ENCODE results near the gene RELCH. TPM values are rescaled to one million over a fixed set of nuclear protein-coding genes. Genes with fewer than 3 reads are reported as not detected.

RELCH gene
- total RNA-seq, 1 donor from 2014 or later, result 26.6 TPM

- H3K79me2 ChIP-seq (ENCODE audit: insufficient read depth, low read length), result no peaks in the 10 kb centered on the region
- H3K4me1 ChIP-seq (ENCODE audit: insufficient read depth, low read length), result no peaks in the 10 kb centered on the region
- no peak overlapping the region for H3K27ac ChIP-seq (ENCODE audit: low read depth, low read length)
- no peak overlapping the region for H2AFZ ChIP-seq (ENCODE audit: low read depth, low read length)
- no peak for FAIRE-seq
- Mint-ChIP-seq H3K4me3 (ENCODE audit: unreplicated experiment) (no peak overlapping the region), H3K4me1 (ENCODE audit: low read depth, unreplicated experiment) (no peaks in the 10 kb centered on the region), H3K36me3 (ENCODE audit: low read depth, unreplicated experiment) (peaks cover 6% of the 10 kb centered on the region), H3K27me3 (ENCODE audit: low read depth, unreplicated experiment) (no peaks in the 10 kb centered on the region), H3K9me3 (ENCODE audit: unreplicated experiment) (no peaks in the 10 kb centered on the region), H3K27ac (ENCODE audit: unreplicated experiment) (no peak overlapping the region)
- DNase-seq (ENCODE audit: low read depth), result no peak
- peaks cover 10% of the 10 kb centered on the region for H3K36me3 ChIP-seq (ENCODE audit: insufficient read depth, low read length)
- no peaks in the 10 kb centered on the region for H4K20me1 ChIP-seq (ENCODE audit: insufficient read depth, low read length)
- TF ChIP-seq, protein P1, sequence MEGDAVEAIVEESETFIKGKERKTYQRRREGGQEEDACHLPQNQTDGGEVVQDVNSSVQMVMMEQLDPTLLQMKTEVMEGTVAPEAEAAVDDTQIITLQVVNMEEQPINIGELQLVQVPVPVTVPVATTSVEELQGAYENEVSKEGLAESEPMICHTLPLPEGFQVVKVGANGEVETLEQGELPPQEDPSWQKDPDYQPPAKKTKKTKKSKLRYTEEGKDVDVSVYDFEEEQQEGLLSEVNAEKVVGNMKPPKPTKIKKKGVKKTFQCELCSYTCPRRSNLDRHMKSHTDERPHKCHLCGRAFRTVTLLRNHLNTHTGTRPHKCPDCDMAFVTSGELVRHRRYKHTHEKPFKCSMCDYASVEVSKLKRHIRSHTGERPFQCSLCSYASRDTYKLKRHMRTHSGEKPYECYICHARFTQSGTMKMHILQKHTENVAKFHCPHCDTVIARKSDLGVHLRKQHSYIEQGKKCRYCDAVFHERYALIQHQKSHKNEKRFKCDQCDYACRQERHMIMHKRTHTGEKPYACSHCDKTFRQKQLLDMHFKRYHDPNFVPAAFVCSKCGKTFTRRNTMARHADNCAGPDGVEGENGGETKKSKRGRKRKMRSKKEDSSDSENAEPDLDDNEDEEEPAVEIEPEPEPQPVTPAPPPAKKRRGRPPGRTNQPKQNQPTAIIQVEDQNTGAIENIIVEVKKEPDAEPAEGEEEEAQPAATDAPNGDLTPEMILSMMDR (IDR thresholded peaks at IDR 0.05; ENCODE audit: insufficient read depth, low read depth, low read length), result no peak
- no peak for TF ChIP-seq EZH2 (IDR thresholded peaks at IDR 0.05; ENCODE audit: insufficient read depth, low read length)
- H3K9me3 ChIP-seq (ENCODE audit: insufficient read depth, low read depth, low read length), result no peaks in the 10 kb centered on the region
- H3K4me2 ChIP-seq (ENCODE audit: low read length), result no peak overlapping the region
- no peaks in the 10 kb centered on the region for H3K27me3 ChIP-seq (ENCODE audit: insufficient read depth, low read length)
- H3K9ac ChIP-seq (ENCODE audit: low read length), result no peak overlapping the region
- no peak overlapping the region for H3K4me3 ChIP-seq (ENCODE audit: insufficient read depth, low read depth, low read length)
These were observed 52.4 kb downstream of the RELCH start for GRCh38 chr18:62239475-62239874.

GRCh38 chr18:62242955-62243354 is 55.9 kb downstream of the RELCH start:
- FAIRE-seq, result no peak
- H3K4me1 Mint-ChIP-seq (ENCODE audit: low read depth, unreplicated experiment), result no peaks in the 10 kb centered on the region
- peaks cover 13% of the 10 kb centered on the region for H3K36me3 ChIP-seq (ENCODE audit: insufficient read depth, low read length)
- no peak overlapping the region for H2AFZ ChIP-seq (ENCODE audit: low read depth, low read length)
- no peak for DNase-seq (ENCODE audit: low read depth)
- H3K9me3 ChIP-seq (ENCODE audit: insufficient read depth, low read depth, low read length), result no peaks in the 10 kb centered on the region
- H3K9ac ChIP-seq (ENCODE audit: low read length), result no peak overlapping the region
- no peaks in the 10 kb centered on the region for H4K20me1 ChIP-seq (ENCODE audit: insufficient read depth, low read length)
- no peak overlapping the region for H3K4me3 ChIP-seq (ENCODE audit: insufficient read depth, low read depth, low read length)
- H3K27ac ChIP-seq (ENCODE audit: low read depth, low read length), result no peak overlapping the region
- H3K79me2 ChIP-seq (ENCODE audit: insufficient read depth, low read length), result no peaks in the 10 kb centered on the region
- no peaks in the 10 kb centered on the region for H3K9me3 Mint-ChIP-seq (ENCODE audit: unreplicated experiment)
- H3K27ac Mint-ChIP-seq (ENCODE audit: unreplicated experiment), result no peak overlapping the region
- peaks cover 2% of the 10 kb centered on the region for H3K36me3 Mint-ChIP-seq (ENCODE audit: low read depth, unreplicated experiment)
- no peaks in the 10 kb centered on the region for H3K4me1 ChIP-seq (ENCODE audit: insufficient read depth, low read length)
- no peak for TF ChIP-seq EZH2 (IDR thresholded peaks at IDR 0.05; ENCODE audit: insufficient read depth, low read length)
- TF ChIP-seq, protein P1 (IDR thresholded peaks at IDR 0.05; ENCODE audit: insufficient read depth, low read depth, low read length), result no peak
- no peak overlapping the region for H3K4me3 Mint-ChIP-seq (ENCODE audit: unreplicated experiment)
- no peaks in the 10 kb centered on the region for H3K27me3 ChIP-seq (ENCODE audit: insufficient read depth, low read length)
- no peaks in the 10 kb centered on the region for H3K27me3 Mint-ChIP-seq (ENCODE audit: low read depth, unreplicated experiment)
- no peak overlapping the region for H3K4me2 ChIP-seq (ENCODE audit: low read length)

GRCh38 chr18:62245177-62245576 is 58.1 kb downstream of the RELCH start:
- Mint-ChIP-seq H3K4me1 (ENCODE audit: low read depth, unreplicated experiment) (no peaks in the 10 kb centered on the region), H3K36me3 (ENCODE audit: low read depth, unreplicated experiment) (peaks cover 2% of the 10 kb centered on the region), H3K4me3 (ENCODE audit: unreplicated experiment) (no peak overlapping the region), H3K9me3 (ENCODE audit: unreplicated experiment) (no peaks in the 10 kb centered on the region), H3K27me3 (ENCODE audit: low read depth, unreplicated experiment) (no peaks in the 10 kb centered on the region), H3K27ac (ENCODE audit: unreplicated experiment) (no peak overlapping the region)
- FAIRE-seq, result no peak
- H3K79me2 ChIP-seq (ENCODE audit: insufficient read depth, low read length), result no peaks in the 10 kb centered on the region
- no peak overlapping the region for H3K4me2 ChIP-seq (ENCODE audit: low read length)
- no peaks in the 10 kb centered on the region for H3K27me3 ChIP-seq (ENCODE audit: insufficient read depth, low read length)
- H3K9me3 ChIP-seq (ENCODE audit: insufficient read depth, low read depth, low read length), result no peaks in the 10 kb centered on the region
- H3K27ac ChIP-seq (ENCODE audit: low read depth, low read length), result no peak overlapping the region
- no peak overlapping the region for H3K4me3 ChIP-seq (ENCODE audit: insufficient read depth, low read depth, low read length)
- TF ChIP-seq EZH2 (IDR thresholded peaks at IDR 0.05; ENCODE audit: insufficient read depth, low read length), result no peak
- TF ChIP-seq, protein P1 (IDR thresholded peaks at IDR 0.05; ENCODE audit: insufficient read depth, low read depth, low read length), result no peak
- peaks cover 9% of the 10 kb centered on the region for H3K36me3 ChIP-seq (ENCODE audit: insufficient read depth, low read length)
- H2AFZ ChIP-seq (ENCODE audit: low read depth, low read length), result no peak overlapping the region
- H3K9ac ChIP-seq (ENCODE audit: low read length), result no peak overlapping the region
- no peaks in the 10 kb centered on the region for H4K20me1 ChIP-seq (ENCODE audit: insufficient read depth, low read length)
- no peak for DNase-seq (ENCODE audit: low read depth)
- H3K4me1 ChIP-seq (ENCODE audit: insufficient read depth, low read length), result no peaks in the 10 kb centered on the region

All from astrocyte (in vitro differentiated cells and primary cell).